ENCODE results near the gene APOBR.
"Not testable (repeated sequence)": the region's sequence is repeated elsewhere in the genome, so short reads cannot be mapped to it uniquely, and the experiment has no call there.

APOBR gene, protein sequence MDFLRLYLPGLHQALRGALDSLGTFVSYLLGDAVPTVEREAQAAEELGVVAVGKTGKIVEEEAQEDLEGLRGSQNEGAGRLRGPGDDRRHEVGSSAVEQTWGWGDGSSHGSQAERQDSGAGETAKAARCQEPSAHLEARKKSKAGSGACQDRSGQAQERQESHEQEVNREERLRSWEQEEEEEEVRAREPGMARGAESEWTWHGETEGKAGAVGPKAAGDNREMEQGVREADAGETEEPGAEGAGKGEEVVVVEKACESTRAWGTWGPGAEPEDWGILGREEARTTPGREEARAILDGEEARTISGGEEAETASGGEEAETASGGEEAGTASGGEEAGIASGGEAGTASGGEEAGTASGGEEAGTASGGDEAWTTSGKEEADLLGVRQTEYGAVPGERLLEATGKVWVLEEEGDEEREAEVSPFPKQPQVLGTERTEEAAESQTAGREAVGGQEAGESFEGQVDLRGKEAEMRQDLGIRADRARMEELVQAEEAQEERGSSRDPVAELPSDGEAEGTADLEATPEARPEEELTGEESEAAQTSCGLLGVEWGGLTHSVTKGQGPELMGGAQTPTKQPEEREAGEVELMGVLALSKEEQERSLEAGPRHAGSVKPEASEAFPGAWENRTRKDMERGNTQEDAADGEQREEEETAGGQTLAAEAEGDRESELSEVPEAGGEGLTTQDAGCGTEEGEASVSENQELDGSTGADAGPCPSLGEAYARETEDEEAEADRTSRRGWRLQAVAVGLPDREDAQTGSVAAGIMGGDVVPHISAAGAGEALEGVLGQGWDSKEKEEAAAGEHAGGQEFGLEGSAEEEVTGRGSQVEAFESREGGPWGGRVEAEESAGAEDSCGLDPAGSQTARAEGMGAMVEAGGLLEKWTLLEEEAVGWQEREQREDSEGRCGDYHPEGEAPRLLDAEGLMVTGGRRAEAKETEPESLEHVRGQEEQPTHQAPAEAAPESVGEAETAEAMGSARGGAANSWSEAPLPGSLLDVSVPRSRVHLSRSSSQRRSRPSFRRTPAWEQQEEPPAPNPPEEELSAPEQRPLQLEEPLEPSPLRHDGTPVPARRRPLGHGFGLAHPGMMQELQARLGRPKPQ

DNA sequence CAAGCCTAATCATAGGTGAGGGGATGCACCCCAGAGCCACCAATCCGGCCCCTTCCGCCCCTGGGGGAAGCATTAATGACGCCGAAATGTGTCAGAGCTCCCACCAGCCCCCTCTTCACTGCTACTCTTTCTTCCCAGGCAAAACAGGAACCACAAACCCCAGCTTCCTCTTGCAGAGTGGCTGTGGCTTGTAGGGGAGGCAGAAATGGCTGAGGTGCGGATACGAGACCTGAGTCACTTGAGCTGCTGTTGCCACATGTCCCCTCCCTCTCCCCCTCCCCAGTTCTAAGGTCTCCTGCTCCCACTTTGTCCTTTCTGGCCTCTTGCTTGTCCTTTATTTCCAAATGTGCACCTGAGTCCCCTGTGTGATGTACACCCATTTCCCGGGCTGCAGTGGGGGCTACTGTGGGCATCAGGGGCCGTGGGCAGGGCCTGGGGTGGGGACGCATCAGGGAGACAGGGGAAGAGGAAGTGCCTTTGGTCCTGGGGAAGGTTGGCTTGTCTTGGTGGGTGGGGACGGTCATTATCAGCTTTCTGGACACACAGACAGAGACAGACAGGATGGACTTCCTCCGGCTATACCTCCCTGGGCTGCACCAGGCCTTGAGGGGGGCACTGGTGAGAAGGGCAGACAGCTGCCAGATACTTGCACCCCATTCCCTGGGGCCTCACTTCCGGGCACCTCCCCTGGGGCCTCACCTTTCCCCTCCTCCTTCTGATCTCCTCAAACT lies at the start of gene APOBR:
APOBR (plus strand) TSS at position 523 of the 731 bp plus-strand sequence; CDS start at position 562, 39 bp downstream.
- H3K27me3 Mint-ChIP-seq: no peaks in the 10 kb centered on the region
- peaks cover 68% of the 10 kb centered on the region for H3K4me1 Mint-ChIP-seq
- H3K27ac Mint-ChIP-seq: peak within 1 kb of the TSS; percentile 83

DNA sequence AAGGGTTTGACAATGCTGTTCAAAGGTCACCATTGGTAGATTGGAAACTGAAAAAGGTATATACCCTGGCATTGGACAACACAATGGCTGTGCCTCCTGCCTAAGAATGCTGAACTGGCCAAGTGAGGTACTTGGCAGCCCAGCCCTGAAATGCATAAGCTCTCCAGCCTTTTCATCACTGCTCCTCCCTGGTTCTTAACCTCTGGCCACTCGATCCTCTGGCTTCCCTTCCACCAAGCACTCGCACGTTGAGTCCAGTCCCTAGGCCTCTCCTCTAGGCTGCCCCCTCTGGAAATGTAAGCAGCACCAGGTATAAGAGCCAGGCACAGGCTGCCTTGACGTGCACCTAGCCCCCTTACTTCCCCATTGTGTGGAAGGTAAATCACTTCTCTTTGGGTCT lies 48.1 kb upstream of the APOBR start:
- not testable (repeated sequence) for H3K4me1 Mint-ChIP-seq, H3K9me3 Mint-ChIP-seq, H3K4me3 Mint-ChIP-seq, H3K27ac Mint-ChIP-seq, H3K27me3 Mint-ChIP-seq, H3K36me3 Mint-ChIP-seq

More for the DNA sequence above, at the start of gene APOBR:
- peak within 1 kb of the TSS; percentile 96 for H3K4me3 Mint-ChIP-seq
- no peaks in the 10 kb centered on the region for H3K9me3 Mint-ChIP-seq
- H3K36me3 Mint-ChIP-seq: no peaks in the 10 kb centered on the region

DNA sequence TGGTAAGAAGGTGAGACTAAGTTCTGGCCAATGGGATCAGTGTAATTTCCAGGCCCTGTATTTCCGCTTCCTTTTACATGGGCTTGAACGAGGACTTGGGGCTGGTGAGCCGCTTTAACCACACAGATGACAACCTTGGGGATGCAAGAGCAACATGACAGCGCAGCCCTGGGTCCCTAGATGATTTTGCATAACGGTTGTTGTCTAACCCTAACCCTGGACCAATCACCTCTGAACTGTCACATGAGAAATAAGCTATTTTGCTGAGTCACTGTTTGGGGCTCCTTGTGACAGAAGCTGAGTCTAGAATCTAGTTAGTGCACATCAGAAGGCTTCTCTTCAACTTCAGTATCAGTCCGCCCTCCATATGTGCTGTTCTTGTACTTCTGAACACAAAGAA lies 47.4 kb upstream of the APOBR start:
- not testable (repeated sequence) for H3K4me1 Mint-ChIP-seq, H3K4me3 Mint-ChIP-seq, H3K9me3 Mint-ChIP-seq, H3K27me3 Mint-ChIP-seq, H3K36me3 Mint-ChIP-seq, H3K27ac Mint-ChIP-seq

DNA sequence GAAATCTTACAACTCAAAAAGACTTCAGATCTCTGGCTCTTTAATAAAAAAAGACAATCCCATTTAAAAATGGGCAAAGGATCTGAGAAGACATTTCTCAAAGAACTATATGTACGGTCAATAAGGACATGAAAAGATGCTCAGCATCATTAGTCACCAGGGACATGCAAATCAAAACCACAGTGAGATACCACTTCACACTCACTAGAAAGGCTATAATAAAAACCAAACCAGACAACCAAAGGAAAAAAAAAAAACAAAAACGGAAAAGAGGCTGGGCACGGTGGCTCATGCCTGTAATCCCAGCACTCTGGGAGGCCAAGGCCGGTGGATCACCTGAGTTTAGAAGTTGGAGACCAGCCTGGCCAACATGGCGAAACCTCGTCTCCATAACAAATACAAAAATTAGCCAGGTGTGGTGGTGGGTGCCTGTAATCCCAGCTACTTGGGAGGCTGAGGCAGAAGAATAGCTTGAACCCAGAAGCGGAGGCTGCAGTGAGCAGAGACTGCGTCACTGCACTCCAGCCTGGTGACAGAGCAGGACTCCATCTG lies 20.7 kb upstream of the APOBR start:
- H3K4me1 Mint-ChIP-seq: peaks cover 6% of the 10 kb centered on the region
- H3K27ac Mint-ChIP-seq: peak overlapping the region; percentile 52
- peaks cover 7% of the 10 kb centered on the region for H3K36me3 Mint-ChIP-seq
- H3K4me3 Mint-ChIP-seq: no peak overlapping the region
- no peaks in the 10 kb centered on the region for H3K27me3 Mint-ChIP-seq
- H3K9me3 Mint-ChIP-seq: no peaks in the 10 kb centered on the region

DNA sequence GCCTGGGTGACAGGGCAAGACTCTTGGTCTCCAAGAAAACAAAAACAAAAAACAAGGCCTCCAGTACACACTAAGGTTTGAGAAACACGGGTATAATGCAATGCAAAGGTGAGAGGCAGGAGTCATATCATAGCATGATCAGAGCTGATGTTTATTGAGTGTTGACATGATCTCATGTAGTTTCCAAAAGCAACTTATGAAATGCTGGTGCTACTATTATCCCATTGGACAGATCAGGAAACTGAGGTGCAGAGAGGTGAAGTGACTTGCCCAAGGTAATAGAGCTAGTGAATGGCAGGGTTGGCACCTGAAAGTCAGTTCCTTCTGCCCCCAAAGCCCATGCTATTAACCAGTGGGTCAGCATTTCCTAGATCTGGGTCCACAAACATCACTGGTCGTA lies 19.2 kb upstream of the APOBR start:
- H3K4me1 Mint-ChIP-seq: peaks cover 6% of the 10 kb centered on the region
- H3K27ac Mint-ChIP-seq: peak overlapping the region; percentile 15
- no peak overlapping the region for H3K4me3 Mint-ChIP-seq
- H3K36me3 Mint-ChIP-seq: peaks cover 7% of the 10 kb centered on the region
- no peaks in the 10 kb centered on the region for H3K27me3 Mint-ChIP-seq
- no peaks in the 10 kb centered on the region for H3K9me3 Mint-ChIP-seq

DNA sequence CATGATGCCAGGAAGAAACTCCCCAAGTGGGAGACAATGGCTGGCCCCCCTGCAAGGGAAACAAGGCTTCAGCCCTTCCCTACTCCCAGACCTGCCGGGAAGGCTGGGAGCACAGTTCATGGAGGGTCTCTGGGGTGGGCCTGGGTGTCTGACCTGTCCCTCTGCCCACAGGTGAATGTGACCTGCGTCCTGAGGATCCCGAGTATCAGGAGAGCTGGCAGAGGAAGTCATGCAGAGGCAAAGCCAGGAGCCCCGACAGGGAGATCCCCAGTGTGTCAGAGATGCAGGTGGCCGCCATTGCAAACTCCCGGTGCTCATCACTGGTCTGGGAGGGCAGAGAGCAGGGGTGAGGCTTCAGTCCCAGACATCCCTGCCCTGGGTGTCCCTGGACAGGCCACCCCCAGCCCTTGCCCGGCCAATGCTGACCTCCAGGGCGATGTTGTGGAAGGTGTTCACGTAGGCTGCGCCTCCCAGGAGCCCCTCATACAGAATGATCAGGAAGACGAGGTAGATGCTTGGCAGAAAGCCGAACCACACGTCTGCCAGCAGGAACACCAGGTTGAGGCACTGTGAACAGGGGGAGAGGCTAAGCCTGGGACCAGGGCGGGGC lies 17.0 kb upstream of the APOBR start:
- no peaks in the 10 kb centered on the region for H3K9me3 Mint-ChIP-seq
- H3K36me3 Mint-ChIP-seq: peaks cover 5% of the 10 kb centered on the region
- peak overlapping the region; percentile 74 for H3K27ac Mint-ChIP-seq
- no peaks in the 10 kb centered on the region for H3K27me3 Mint-ChIP-seq
- H3K4me3 Mint-ChIP-seq: no peak overlapping the region
- peaks cover 6% of the 10 kb centered on the region for H3K4me1 Mint-ChIP-seq

DNA sequence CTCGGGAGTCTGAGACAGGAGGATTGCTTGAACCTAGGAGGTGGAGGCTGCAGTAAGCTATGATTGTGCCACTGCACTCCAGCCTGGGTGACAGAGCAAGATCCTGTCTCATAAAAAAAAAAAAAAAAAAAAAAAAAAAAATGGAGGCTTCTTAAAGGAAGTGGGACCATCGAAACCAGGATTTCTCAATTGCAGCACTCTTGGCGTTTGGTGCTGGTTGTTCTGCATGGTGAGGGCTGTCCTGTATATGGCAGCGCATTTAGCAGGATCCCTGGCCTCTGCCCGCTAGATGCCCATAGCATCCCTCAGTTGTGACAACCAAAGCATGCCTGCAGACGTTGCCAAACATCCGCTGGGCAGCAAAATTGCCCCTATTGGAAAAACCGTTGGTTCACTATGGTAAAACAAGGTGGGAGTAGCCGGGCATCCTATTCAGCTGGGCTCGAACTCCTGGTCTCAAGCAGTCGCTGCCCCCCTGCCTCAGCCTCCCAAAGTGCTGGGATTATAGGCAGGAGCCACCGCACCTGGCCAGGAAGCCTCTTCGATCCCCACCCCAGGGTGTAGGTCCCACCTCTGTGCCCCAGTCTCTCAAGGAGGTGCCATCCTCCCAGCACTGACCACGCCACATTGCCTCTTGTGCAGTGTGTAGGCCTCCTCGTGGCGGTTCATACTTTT lies 15.8 kb upstream of the APOBR start:
- Mint-ChIP-seq H3K36me3 (peaks cover 5% of the 10 kb centered on the region), H3K4me1 (peaks cover 2% of the 10 kb centered on the region), H3K27ac (no peak overlapping the region), H3K9me3 (no peaks in the 10 kb centered on the region), H3K4me3 (no peak overlapping the region), H3K27me3 (no peaks in the 10 kb centered on the region)

DNA sequence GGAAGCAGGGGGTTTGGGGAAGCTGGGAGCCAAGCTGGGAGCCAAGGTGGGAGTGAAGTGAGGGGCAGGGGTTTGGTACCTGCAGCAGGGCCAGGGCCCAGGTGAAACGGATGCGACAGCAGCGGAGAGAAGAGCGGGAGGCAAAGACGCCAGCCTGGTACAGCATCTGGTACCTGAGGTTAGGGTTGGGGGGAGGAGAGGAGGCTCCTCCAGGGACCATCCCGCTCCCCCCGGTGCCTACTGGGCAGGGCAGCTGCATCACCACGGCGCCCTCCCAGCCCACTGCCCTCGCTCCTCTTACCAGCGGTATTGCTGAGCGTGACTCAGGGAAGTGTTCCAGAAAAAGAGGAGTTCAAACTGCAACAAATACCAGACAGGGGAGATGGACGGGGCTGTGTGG lies 12.4 kb upstream of the APOBR start:
- H3K4me1 Mint-ChIP-seq: no peaks in the 10 kb centered on the region
- no peak overlapping the region for H3K4me3 Mint-ChIP-seq
- H3K27me3 Mint-ChIP-seq: no peaks in the 10 kb centered on the region
- no peaks in the 10 kb centered on the region for H3K9me3 Mint-ChIP-seq
- no peak overlapping the region for H3K27ac Mint-ChIP-seq
- H3K36me3 Mint-ChIP-seq: peaks cover 5% of the 10 kb centered on the region

DNA sequence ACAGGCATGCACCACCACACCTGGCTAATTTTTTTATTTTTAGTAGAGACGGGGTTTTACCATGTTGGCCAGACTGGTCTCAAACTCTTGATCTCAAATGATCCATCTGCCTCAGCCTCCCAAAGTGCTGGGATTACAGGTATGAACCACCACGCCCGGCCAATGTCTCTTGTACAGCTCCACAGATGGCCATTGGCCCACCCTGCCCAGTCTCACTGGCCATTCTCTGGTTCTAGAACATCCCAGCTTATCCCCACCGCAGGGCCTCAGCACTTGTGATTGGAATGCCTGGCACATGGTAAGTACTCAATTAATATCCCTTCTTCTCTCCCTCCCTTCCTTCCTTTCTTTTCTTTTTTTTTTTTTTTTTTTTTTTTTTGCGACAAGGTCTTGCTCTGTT lies 11.1 kb upstream of the APOBR start:
- not testable (repeated sequence) for H3K9me3 Mint-ChIP-seq, H3K27ac Mint-ChIP-seq, H3K27me3 Mint-ChIP-seq, H3K4me3 Mint-ChIP-seq, H3K4me1 Mint-ChIP-seq, H3K36me3 Mint-ChIP-seq

DNA sequence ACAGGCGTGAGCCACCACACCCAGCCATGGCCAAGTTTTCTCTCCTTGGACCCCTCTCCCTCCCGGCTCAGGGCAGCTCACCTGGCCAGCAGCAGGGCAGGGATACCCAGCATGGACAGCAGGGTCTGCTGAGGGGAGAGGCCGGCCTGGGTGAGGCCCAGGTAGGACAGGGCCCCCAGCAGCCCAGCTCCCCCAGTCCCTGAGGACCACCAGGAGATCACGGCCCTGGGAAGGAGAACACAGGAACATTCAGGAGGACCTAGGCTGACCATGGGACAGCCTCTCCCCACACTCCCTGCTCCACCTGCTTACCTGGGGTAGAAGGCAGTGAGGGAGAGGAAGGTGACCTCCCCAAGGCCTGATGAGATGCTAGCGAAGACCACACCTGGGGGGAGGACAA lies 8.2 kb upstream of the APOBR start:
- Mint-ChIP-seq H3K4me1 (peaks cover 23% of the 10 kb centered on the region), H3K36me3 (peaks cover 5% of the 10 kb centered on the region), H3K4me3 (no peak overlapping the region), H3K9me3 (no peaks in the 10 kb centered on the region), H3K27me3 (no peaks in the 10 kb centered on the region), H3K27ac (no peak overlapping the region)

DNA sequence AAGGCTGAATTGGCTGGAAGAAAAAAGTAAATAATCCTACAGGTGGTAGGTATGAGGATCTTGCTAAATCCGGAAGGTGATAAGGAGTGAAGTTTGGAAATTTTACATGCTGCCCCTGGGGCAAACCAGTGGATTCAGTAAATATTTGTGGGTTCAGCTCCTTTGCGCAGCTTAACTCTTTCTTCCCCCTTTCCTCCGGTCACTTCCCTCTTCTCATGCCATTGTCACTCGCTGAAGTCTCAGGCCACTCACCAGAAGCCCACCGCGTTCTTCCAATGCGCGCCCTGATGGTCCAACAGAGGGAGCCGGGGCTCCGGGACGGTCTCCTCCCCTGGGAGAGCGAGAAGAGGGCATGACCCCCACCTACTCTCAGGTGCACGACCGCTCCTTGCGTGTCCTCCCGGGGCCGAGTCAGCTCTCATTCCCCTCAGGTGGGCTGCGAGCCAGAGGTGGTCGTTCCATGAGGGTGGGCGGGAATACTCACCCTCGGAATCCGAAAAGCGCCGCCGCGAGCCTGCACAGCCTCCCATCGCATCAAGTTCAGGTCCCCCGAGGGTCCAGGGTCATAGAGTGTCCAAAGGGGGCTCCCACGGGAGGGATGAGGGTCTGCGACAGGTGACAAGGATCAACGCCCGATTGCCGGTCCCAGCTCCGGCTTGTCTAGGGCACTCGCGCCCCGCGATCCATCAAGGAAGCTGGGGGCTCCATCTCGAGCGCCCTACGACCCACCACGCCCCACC lies 3.0 kb upstream of the APOBR start:
- Mint-ChIP-seq H3K4me1 (peaks cover 71% of the 10 kb centered on the region), H3K36me3 (peaks cover 2% of the 10 kb centered on the region), H3K4me3 (peak overlapping the region; percentile 96), H3K27ac (peak overlapping the region; percentile 100), H3K27me3 (no peaks in the 10 kb centered on the region), H3K9me3 (no peaks in the 10 kb centered on the region)

DNA sequence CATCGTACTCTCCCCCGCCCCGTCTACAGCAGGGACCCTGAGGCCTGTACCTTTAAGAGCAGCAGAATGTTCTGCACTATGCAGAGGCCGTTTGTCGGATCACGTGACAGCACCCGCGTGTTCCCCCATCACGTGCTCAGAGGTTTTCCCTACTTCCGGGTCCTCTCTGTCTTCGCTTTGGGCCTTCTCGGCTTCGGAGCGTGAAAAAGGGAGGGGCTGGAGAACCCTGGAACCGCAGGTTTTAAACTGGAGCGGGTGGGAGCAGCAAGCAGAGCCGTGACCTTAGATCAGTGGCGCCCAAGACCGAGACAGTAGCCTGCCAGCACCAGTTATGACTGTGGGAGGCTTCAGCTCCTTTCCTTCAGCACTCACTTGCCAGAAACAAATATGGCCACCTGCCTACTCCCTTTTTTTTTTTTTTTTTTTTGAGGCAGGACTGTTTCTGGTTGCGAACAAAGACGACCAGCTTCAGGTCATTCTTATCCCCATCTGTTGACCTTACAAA lies 2.4 kb upstream of the APOBR start, which contains the start of gene CLN3:
CLN3 (minus strand) TSS at position 105 of the 505 bp plus-strand sequence. CDS start 315 bp downstream, outside the sequence.
- peaks cover 77% of the 10 kb centered on the region for H3K4me1 Mint-ChIP-seq
- no peaks in the 10 kb centered on the region for H3K9me3 Mint-ChIP-seq
- H3K27ac Mint-ChIP-seq: peak within 1 kb of the TSS; percentile 100
- H3K27me3 Mint-ChIP-seq: no peaks in the 10 kb centered on the region
- peak within 1 kb of the TSS; percentile 96 for H3K4me3 Mint-ChIP-seq
- H3K36me3 Mint-ChIP-seq: peaks cover 2% of the 10 kb centered on the region

DNA sequence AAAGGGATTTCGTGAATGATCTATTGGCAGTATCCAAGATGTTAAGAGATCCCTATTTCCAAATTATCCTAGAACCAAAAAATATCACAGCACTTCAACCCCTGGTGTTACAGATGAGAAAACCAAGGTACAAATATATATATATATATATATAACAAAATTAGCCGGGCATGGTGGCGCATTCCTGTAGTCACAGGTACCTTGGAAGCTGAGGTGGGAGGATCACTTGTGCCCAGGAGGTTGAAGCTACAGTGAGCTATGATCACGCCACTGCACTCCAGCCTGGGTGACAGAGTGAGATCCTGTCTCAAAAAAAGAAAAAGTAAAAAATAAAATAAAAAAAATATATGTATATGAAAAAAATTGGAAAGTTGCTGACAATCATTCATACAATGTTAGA lies 1.9 kb upstream of the APOBR start:
- H3K4me3 Mint-ChIP-seq: peak overlapping the region; percentile 96
- no peaks in the 10 kb centered on the region for H3K9me3 Mint-ChIP-seq
- H3K27me3 Mint-ChIP-seq: no peaks in the 10 kb centered on the region
- H3K27ac Mint-ChIP-seq: peak overlapping the region; percentile 100
- peaks cover 77% of the 10 kb centered on the region for H3K4me1 Mint-ChIP-seq
- H3K36me3 Mint-ChIP-seq: peaks cover 2% of the 10 kb centered on the region
